ENCODE measurements around the gene RIMKLA.
A peak's percentile ranks its signal among the peaks of the same experiment; 100 is the strongest.

The RIMKLA gene

GRCh38 chr1:42380586-42381279, at the start of gene RIMKLA:
TSS of gene RIMKLA (plus strand) at chr1:42380792. CDS start at chr1:42380935, 143 bp downstream.
- DNase-seq (ENCODE audit: low read depth) = no peak
- no peak for TF ChIP-seq CTCF (conservative IDR thresholded peaks at IDR 0.05; ENCODE audit: low read depth, low read length)
- peak within 1 kb of the TSS; percentile 45 for H3K4me3 ChIP-seq (ENCODE audit: low read length)

- H3K4me3 ChIP-seq (ENCODE audit: low read length) = no peak overlapping the region
- no peak for DNase-seq (ENCODE audit: low read depth)
- no peak for TF ChIP-seq CTCF (conservative IDR thresholded peaks at IDR 0.05; ENCODE audit: low read depth, low read length)
These were observed 47.7 kb upstream of the RIMKLA start for GRCh38 chr1:42332877-42333276.

- no peak for TF ChIP-seq CTCF (conservative IDR thresholded peaks at IDR 0.05; ENCODE audit: low read depth, low read length)
- peak overlapping the region; percentile 92 for H3K4me3 ChIP-seq (ENCODE audit: low read length)
- no peak for DNase-seq (ENCODE audit: low read depth)
These were observed 46.8 kb upstream of the RIMKLA start for GRCh38 chr1:42333662-42334239.

GRCh38 chr1:42334240-42335049, 46.1 kb upstream of the RIMKLA start:
- DNase-seq (ENCODE audit: low read depth) = no peak
- peak overlapping the region; percentile 92 for H3K4me3 ChIP-seq (ENCODE audit: low read length)
- peak; percentile 26 for TF ChIP-seq CTCF (conservative IDR thresholded peaks at IDR 0.05; ENCODE audit: low read depth, low read length)

GRCh38 chr1:42335050-42335808, 45.4 kb upstream of the RIMKLA start, which contains the start of gene FOXJ3:
TSS of gene FOXJ3 (minus strand) at chr1:42335235. CDS start at chr1:42311093, 24,142 bp downstream.
- peak within 1 kb of the TSS; percentile 92 for H3K4me3 ChIP-seq (ENCODE audit: low read length)
- TF ChIP-seq CTCF (conservative IDR thresholded peaks at IDR 0.05; ENCODE audit: low read depth, low read length) = no peak
- DNase-seq (ENCODE audit: low read depth) = peak; percentile 91

GRCh38 chr1:42335809-42336518, 44.6 kb upstream of the RIMKLA start:
- DNase-seq (ENCODE audit: low read depth) = peak; percentile 52
- no peak for TF ChIP-seq CTCF (conservative IDR thresholded peaks at IDR 0.05; ENCODE audit: low read depth, low read length)
- H3K4me3 ChIP-seq (ENCODE audit: low read length) = peak overlapping the region; percentile 92

Measured in retinal pigment epithelial cell (primary cell).